GM21737 (cell line): ENCODE results near the gene HOXA10.

Experiments
- ATAC-seq: cut with Tn5 transposase; IDR thresholded peaks from one replicate; pipeline ENCODE4 v1.9.1; 2021; ENCODE audit warnings: mild to moderate bottlenecking, moderate library complexity; ENCODE audit not compliant: unreplicated experiment

Gene HOXA10

GRCh38 chr7:27168265-27168947 is 5.7 kb downstream of the HOXA10 start:
- no peak for ATAC-seq

- ATAC-seq: no peak
Measured at GRCh38 chr7:27167916-27168264, 6.2 kb downstream of the HOXA10 start.

GRCh38 chr7:27166531-27167505 is 7.3 kb downstream of the HOXA10 start:
- no peak for ATAC-seq

- no peak for ATAC-seq
Measured at GRCh38 chr7:27165996-27166530, 8.1 kb downstream of the HOXA10 start.

GRCh38 chr7:27165089-27165995 is 8.8 kb downstream of the HOXA10 start, which contains the start of gene HOXA9:
Gene HOXA9 (minus strand): TSS chr7:27165537. CDS start chr7:27165457, 80 bp downstream.
- no peak for ATAC-seq

- no peak for ATAC-seq
Measured at GRCh38 chr7:27164367-27165088, 9.6 kb downstream of the HOXA10 start.

GRCh38 chr7:27164045-27164366 is 10.1 kb downstream of the HOXA10 start:
- ATAC-seq: no peak

- ATAC-seq: no peak
Measured at GRCh38 chr7:27163288-27164044, 10.7 kb downstream of the HOXA10 start.

- ATAC-seq: no peak
Measured at GRCh38 chr7:27162561-27163287, 11.4 kb downstream of the HOXA10 start.

- no peak for ATAC-seq
Measured at GRCh38 chr7:27161721-27162560, 12.2 kb downstream of the HOXA10 start.

GRCh38 chr7:27161214-27161720 is 12.9 kb downstream of the HOXA10 start:
- ATAC-seq: no peak

GRCh38 chr7:27160546-27161213 is 13.4 kb downstream of the HOXA10 start:
- ATAC-seq: peak; percentile 62

GRCh38 chr7:27160145-27160545 is 14.0 kb downstream of the HOXA10 start:
- no peak for ATAC-seq

GRCh38 chr7:27159266-27160144 is 14.6 kb downstream of the HOXA10 start:
- ATAC-seq: no peak

GRCh38 chr7:27158436-27159265 is 15.5 kb downstream of the HOXA10 start:
- no peak for ATAC-seq
